HepG2 (cell line): ENCODE data around the gene KRTAP5-1.

Experiments used
- ARNT ChIP-seq: fragments of 450-650 bp; IDR thresholded peaks from 2 replicates; pipeline ENCODE4 v1.6.1; 2017
- ATM ChIP-seq: fragments of 450-650 bp; IDR thresholded peaks from 2 replicates; pipeline ENCODE4 v1.7.1; 2017; ENCODE audit warnings: mild to moderate bottlenecking, borderline replicate concordance
- BRD4 ChIP-seq: sonication (generic); formaldehyde crosslinking; IDR thresholded peaks from 2 replicates; pipeline ENCODE4 v1.4.0; 2020; ENCODE audit warnings: missing genetic modification reagents
- CEBPZ ChIP-seq: IDR thresholded peaks from 2 replicates; pipeline ENCODE4 v1.6.1; 2012; ENCODE audit warnings: low read length, improper control_type of control experiment
- EP300 ChIP-seq, 3 experiments: sonication (generic) in 1 of 3; formaldehyde crosslinking in 1 of 3; IDR thresholded peaks; 2 replicates each; pipeline versions ENCODE4 v1.5.1 to v1.6.1; 2011 to 2020; ENCODE audit warnings: low read depth in 2 of 3, low read length in 2 of 3, borderline replicate concordance in 1 of 3, improper control_type of control experiment in 1 of 3, mild to moderate bottlenecking in 1 of 3, missing genetic modification reagents in 1 of 3, moderate library complexity in 1 of 3
- POLR2A ChIP-seq, 2 experiments: IDR thresholded peaks; 2 replicates each; pipeline ENCODE4 v1.6.1; 2011; ENCODE audit warnings: low read depth in 2 of 2, low read length in 2 of 2, mild to moderate bottlenecking in 1 of 2, moderate library complexity in 1 of 2; ENCODE audit not compliant: insufficient read depth in 1 of 2
- PRPF4 ChIP-seq: fragments of 200-400 bp; formaldehyde crosslinking; IDR thresholded peaks from 2 replicates; pipeline ENCODE4 v1.6.1; 2016; ENCODE audit warnings: low read length, low read depth; ENCODE audit not compliant: poor library complexity, severe bottlenecking
- RFX5 ChIP-seq: IDR thresholded peaks from 2 replicates; pipeline ENCODE4 v1.6.1; 2011; ENCODE audit warnings: low read depth, low read length, improper control_type of control experiment
- SUZ12 ChIP-seq: fragments of 150-350 bp; IDR thresholded peaks from 2 replicates; pipeline ENCODE4 v1.6.1; 2014; ENCODE audit warnings: low read depth, low read length
- ZNF768 ChIP-seq: sonication (generic); formaldehyde crosslinking; IDR thresholded peaks from 2 replicates; pipeline ENCODE4 v1.4.0; 2020; ENCODE audit warnings: missing genetic modification reagents
- TF ChIP-seq, protein P1 (sequence below): sonication (generic); formaldehyde crosslinking; IDR thresholded peaks from 2 replicates; pipeline ENCODE4 v1.5.0; 2020; ENCODE audit warnings: missing genetic modification reagents
- TF ChIP-seq, protein P2 (sequence below): sonication (generic); formaldehyde crosslinking; IDR thresholded peaks from 2 replicates; pipeline ENCODE4 v1.5.0; 2020; ENCODE audit warnings: mild to moderate bottlenecking, missing genetic modification reagents, moderate library complexity
- TF ChIP-seq, protein P3 (sequence below), 2 experiments: IDR thresholded peaks; 2 replicates each; pipeline ENCODE4 v1.6.1; 2011 to 2012; ENCODE audit warnings: low read length in 2 of 2, borderline replicate concordance in 1 of 2, low read depth in 1 of 2, mild to moderate bottlenecking in 1 of 2, moderate library complexity in 1 of 2

DNA sequence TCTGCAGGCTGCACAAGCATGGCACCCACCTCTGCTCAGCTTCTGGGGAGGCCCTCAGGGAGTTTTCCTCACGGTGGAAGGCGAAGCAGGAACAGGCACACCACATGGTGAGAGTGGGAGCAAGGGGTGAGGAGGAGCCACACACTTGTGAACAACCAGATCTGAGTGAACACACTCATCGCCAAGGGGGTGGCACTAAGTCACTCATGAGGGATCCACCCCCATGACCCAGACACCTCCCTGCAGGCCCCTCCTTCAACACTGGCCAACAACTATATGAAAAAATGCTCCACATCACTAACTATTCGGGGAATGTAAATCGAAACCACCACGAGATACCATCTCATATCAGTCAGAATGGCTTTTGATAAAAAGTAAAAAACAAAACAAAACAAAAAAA is 13.7 kb upstream of the KRTAP5-1 start:
- TF ChIP-seq RFX5 (no peak), BRD4 (CRISPR knock-in tag) (no peak), EP300 (IDR thresholded peaks at IDR 0.05; ENCODE audit: low read depth in 2 of 2, low read length in 2 of 2) (no peak), EP300 (CRISPR knock-in tag; IDR thresholded peaks at IDR 0.05; ENCODE audit: borderline replicate concordance) (no peak), ZNF768 (no peak), ARNT (no peak), SUZ12 (no peak), ATM (no peak), PRPF4 (no peak), CEBPZ (no peak), POLR2A (IDR thresholded peaks at IDR 0.05; ENCODE audit: insufficient read depth in 1 of 2, low read depth in 2 of 2, low read length in 2 of 2) (no peak)
- TF ChIP-seq, protein P1, sequence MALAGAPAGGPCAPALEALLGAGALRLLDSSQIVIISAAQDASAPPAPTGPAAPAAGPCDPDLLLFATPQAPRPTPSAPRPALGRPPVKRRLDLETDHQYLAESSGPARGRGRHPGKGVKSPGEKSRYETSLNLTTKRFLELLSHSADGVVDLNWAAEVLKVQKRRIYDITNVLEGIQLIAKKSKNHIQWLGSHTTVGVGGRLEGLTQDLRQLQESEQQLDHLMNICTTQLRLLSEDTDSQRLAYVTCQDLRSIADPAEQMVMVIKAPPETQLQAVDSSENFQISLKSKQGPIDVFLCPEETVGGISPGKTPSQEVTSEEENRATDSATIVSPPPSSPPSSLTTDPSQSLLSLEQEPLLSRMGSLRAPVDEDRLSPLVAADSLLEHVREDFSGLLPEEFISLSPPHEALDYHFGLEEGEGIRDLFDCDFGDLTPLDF (CRISPR knock-in tag): no peak
- TF ChIP-seq, protein P2, sequence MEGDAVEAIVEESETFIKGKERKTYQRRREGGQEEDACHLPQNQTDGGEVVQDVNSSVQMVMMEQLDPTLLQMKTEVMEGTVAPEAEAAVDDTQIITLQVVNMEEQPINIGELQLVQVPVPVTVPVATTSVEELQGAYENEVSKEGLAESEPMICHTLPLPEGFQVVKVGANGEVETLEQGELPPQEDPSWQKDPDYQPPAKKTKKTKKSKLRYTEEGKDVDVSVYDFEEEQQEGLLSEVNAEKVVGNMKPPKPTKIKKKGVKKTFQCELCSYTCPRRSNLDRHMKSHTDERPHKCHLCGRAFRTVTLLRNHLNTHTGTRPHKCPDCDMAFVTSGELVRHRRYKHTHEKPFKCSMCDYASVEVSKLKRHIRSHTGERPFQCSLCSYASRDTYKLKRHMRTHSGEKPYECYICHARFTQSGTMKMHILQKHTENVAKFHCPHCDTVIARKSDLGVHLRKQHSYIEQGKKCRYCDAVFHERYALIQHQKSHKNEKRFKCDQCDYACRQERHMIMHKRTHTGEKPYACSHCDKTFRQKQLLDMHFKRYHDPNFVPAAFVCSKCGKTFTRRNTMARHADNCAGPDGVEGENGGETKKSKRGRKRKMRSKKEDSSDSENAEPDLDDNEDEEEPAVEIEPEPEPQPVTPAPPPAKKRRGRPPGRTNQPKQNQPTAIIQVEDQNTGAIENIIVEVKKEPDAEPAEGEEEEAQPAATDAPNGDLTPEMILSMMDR (CRISPR knock-in tag): no peak
- TF ChIP-seq, protein P3, sequence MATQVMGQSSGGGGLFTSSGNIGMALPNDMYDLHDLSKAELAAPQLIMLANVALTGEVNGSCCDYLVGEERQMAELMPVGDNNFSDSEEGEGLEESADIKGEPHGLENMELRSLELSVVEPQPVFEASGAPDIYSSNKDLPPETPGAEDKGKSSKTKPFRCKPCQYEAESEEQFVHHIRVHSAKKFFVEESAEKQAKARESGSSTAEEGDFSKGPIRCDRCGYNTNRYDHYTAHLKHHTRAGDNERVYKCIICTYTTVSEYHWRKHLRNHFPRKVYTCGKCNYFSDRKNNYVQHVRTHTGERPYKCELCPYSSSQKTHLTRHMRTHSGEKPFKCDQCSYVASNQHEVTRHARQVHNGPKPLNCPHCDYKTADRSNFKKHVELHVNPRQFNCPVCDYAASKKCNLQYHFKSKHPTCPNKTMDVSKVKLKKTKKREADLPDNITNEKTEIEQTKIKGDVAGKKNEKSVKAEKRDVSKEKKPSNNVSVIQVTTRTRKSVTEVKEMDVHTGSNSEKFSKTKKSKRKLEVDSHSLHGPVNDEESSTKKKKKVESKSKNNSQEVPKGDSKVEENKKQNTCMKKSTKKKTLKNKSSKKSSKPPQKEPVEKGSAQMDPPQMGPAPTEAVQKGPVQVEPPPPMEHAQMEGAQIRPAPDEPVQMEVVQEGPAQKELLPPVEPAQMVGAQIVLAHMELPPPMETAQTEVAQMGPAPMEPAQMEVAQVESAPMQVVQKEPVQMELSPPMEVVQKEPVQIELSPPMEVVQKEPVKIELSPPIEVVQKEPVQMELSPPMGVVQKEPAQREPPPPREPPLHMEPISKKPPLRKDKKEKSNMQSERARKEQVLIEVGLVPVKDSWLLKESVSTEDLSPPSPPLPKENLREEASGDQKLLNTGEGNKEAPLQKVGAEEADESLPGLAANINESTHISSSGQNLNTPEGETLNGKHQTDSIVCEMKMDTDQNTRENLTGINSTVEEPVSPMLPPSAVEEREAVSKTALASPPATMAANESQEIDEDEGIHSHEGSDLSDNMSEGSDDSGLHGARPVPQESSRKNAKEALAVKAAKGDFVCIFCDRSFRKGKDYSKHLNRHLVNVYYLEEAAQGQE (IDR thresholded peaks at IDR 0.05; ENCODE audit: borderline replicate concordance in 1 of 2, low read depth in 1 of 2, low read length in 2 of 2): no peak
